Activated CD8-positive, alpha-beta memory T cell treated with anti-CD3 and anti-CD28 coated beads for 36 hours (primary cell): Measurements from ENCODE around the gene PPARA. TPM values are rescaled to one million over a fixed set of nuclear protein-coding genes. Genes with fewer than 3 reads are reported as not detected.

ENCODE experiments used
- CTCF ChIA-PET: fragments of 350-600 bp; sonication (Branson Sonifier 250); formaldehyde crosslinking; loops from one replicate; lab custom pipeline; 2021; ENCODE audit warnings: antibody characterized with exemption; lab: Charles Lee
- POLR2A ChIA-PET: fragments of 350-600 bp; sonication (Branson Sonifier 250); formaldehyde crosslinking; loops from one replicate; lab custom pipeline; 2021; ENCODE audit warnings: antibody characterized with exemption; lab: Charles Lee
- total RNA-seq, 2 experiments: library from RNA; stranded (reverse); gene quantifications; one replicate each; pipeline ENCODE4 v1.2.3, GENCODE V29; 2021

Gene PPARA
- total RNA-seq, 2 experiments from 2014 or later = 12.1 to 12.3 TPM

DNA sequence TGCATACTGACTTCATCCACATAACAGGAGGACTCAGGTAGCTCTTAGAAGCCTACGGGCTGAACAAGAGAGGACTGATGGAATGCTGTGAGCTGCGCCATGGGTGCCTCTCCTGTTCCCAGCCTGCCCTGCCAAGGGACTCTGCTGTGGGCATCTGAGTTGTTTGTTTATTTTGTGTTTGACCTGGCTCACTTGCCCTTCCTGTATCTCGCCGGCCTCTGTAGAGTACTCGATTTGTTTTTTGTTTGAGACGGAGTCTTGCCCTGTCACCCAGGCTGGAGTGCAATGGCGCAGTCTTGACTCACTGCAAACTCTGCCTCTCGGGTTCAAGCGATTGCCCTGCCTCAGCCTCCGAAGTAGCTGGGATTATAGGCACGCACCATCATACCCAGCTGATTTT is 119.2 kb downstream of the PPARA start:
- ChIA-PET POLR2A (interaction anchor here (1.4 kb wide), 1 partner anchor 27 kb away, joined by 3 read pairs; the partner anchor contains the start of gene GTSE1), CTCF (interaction anchor here (0.7 to 1.5 kb wide), 2 partner anchors 11 to 233 kb away, joined by 3 to 6 read pairs; no protein-coding TSS in a partner anchor)

DNA sequence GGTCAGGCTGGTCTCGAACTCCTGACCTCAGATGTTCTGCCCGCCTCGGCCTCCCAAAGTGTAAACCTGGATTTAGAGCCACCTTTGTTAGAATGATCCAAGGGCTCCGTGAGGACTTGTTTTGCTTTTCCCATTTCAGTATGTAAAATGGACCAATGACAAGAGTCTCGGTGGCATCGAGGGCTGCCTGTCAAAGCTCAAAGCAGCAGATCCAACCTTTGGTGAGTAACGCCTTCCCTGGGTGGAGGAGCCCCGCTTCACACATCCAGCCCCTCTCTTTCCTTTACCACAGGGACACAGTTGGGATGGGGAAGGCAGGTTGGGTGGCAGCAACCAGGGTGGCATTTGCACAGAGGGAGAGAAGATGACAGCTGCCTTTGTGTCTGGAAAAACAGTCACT is 121.9 kb downstream of the PPARA start:
- ChIA-PET CTCF (no interaction called here), POLR2A (no interaction called here)

GRCh38 chr22:46272762-46273431 is 122.6 kb downstream of the PPARA start:
- ChIA-PET CTCF (no interaction called here), POLR2A (no interaction called here)

DNA sequence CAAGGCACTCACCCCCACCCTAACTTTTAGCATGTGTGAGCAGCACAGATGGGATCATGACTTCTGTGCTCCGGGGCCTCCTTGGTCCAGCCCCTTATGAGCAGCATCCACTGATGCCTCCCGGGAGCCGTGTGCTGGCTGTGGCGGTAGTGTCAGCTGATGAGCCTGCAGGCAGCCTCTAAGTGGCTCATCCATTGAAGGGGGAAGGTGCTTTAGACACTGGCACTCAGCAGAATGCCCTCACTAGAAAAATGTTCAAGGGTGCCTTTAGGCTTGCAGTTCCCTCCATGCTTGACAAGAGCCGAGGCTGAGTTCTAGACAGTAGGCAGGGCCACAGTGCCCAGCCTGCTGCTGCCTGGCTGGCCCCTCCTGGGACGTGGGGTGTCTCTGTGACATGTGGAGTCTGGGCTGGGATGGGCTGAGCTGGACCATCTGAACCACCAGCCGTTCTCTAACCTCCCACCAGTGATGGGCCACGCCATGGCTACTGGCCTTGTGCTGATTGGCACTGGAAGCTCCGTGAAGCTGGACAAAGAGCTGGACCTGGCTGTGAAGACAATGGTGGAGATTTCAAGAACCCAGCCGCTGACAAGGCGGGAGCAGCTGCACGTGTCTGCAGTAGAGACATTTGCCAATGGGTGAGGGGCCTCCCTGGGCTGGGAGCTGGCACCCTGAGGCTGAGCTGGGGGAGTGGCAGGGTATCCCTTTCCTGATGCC is 123.3 kb downstream of the PPARA start:
- CTCF ChIA-PET = no interaction called here
- POLR2A ChIA-PET = no interaction called here

- POLR2A ChIA-PET = no interaction called here
- CTCF ChIA-PET = no interaction called here
Measured at GRCh38 chr22:46274381-46274780, 124.1 kb downstream of the PPARA start.

DNA sequence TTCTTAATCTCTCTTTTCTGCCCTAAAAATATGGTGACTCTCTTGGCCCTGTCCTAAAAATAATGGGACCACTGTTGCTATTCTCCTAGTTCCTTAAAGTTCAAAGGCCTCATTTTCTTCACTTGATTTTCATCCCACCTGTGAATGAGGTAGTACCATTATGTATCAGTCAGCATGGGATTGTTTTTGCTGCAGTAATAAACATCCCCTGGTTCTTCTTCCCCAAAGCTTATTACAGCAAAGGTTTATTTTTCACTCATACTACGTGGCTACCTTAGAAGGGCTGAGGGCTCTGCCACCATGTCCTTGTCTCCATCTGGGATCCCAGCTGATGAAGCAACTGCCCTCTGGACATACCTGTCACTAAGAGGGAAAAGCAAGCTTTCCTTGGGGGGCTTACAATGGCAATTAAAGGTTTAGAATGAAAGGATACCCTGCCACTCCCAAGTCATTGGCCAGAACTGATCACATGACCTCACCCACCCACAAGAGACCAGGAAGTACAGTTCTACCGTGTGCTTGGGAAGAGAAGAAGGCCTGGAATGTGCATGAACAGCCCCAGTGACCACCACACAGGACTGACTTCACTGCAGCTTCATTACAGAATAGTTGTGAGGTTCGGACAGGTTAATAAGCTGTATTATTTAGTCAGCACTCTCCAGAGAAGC is 125.3 kb downstream of the PPARA start:
- POLR2A ChIA-PET = no interaction called here

GRCh38 chr22:46276563-46276962 is 126.2 kb downstream of the PPARA start:
- POLR2A ChIA-PET = no interaction called here
- CTCF ChIA-PET = no interaction called here

More for the DNA sequence above, 125.3 kb downstream of the PPARA start:
- CTCF ChIA-PET = no interaction called here

- CTCF ChIA-PET = interaction anchor here (1.0 to 1.4 kb wide), 2 partner anchors 10 to 127 kb away, joined by 4 read pairs; no protein-coding TSS in a partner anchor
- POLR2A ChIA-PET = no interaction called here
Measured at GRCh38 chr22:46278656-46279645, 128.6 kb downstream of the PPARA start.

DNA sequence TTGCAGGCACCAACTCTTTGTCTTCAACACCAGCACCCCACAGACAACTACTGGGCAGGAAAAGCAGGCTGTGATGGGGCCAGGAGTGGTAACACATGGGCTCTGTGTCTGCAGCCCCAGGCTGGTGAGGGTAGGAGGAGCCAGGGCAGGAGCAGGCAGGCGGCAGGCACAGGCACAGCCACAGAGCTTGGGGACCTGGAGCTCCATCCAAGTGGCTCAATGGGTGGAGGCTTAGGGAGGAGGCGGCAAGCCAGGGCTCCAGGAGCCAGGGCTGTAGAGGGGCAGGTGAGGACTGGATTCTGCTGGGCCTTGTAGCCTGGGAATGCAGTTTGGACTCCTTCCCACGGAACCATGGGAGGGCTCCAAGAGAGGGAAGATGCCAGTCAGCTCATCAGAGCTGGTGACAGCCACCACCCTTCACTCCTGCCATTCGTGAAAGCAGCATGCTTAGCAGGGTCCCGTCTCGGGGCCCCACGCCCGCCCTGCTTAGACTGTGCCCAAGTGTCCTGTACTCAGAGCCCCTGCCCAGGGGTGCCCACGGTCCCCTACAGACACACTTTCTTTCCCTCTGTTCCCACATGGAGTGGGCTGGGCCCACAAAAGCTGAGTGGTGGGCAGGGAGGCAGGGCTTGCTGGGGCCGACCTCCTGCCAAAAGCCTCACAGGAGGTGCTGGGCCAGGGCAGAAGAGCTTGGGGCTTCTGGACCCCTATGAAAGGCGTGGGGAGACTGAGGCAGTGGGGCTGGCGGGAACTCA is 129.9 kb downstream of the PPARA start:
- CTCF ChIA-PET = interaction anchor here (1.0 to 1.4 kb wide), 2 partner anchors 12 to 128 kb away, joined by 4 to 6 read pairs; no protein-coding TSS in a partner anchor
- POLR2A ChIA-PET = interaction anchor here (0.9 kb wide), 1 partner anchor 16 kb away, joined by 3 read pairs; no protein-coding TSS in a partner anchor

DNA sequence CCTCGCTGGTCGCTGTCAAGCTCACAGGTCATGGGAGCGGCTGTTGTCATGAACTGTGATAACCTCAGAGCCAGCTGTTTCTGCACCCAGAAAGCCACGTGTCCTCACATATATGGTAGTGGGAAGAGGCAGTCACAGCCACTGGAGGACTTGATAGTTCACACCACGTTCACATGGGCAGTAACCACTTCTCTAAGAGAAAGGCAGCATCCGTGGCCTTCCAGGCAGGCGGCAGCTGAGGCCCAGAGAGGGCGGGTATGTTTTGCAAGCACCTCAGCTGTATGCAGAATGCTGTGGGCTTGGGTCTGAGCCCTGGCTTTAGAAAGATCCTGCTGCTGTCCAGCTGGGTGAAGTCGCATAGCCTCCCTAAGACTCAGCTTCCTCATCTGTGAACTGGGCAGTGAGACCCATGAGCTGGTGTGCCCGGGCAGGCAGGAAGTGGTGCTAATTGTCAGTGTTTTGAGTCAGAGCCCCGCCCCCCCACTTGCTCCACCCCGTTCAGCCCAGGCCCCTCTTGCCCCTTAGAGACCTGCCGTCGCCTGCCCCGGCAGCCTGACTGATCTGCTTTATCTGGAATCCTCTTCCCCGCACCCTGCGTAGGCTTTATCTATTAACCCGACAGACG is 130.8 kb downstream of the PPARA start:
- POLR2A ChIA-PET = interaction anchor here (0.6 to 0.9 kb wide), 2 partner anchors 13 to 15 kb away, joined by 3 to 5 read pairs; no protein-coding TSS in a partner anchor
- CTCF ChIA-PET = interaction anchor here (1.4 kb wide), 1 partner anchor 12 kb away, joined by 6 read pairs; no protein-coding TSS in a partner anchor

DNA sequence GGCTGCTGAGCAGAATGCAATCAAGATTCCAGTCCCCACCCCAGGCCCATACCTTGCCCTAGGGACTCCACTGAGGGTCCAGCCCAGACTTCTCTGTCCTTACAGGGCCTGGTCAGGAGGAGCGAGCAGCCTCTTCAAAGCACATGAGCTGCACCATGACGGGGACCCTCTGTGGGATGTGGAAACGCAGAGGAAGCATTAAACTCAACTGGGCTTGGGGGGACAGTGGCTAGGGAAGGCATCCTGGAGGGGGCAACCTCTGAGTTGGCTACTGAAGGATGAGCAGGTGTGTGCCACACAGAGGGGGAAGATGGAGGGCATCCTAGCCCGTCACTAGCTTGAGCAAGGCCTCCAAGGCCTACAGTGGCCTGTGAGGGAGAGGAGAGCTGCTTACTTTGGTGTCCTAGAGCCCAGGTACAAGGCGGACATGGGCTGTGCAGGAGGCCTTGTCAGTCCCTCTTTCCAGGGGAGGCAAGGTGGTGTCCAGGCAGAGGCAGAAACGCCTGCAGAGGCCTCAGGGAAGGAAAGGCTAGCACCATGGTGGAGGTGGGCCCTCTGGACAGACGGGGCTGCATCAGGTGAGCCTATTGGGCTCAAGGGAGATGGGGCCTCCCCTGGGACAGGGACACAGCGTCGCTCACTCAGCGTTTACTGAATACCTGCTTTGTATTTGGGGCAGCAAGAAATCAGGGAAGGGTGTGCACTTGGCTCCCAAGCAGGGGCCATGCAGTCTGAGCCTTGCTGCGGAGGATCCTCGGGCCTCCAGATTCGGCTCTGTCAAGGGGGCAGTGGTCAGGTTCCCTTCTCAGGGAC is 131.7 kb downstream of the PPARA start:
- POLR2A ChIA-PET = no interaction called here
- CTCF ChIA-PET = no interaction called here

DNA sequence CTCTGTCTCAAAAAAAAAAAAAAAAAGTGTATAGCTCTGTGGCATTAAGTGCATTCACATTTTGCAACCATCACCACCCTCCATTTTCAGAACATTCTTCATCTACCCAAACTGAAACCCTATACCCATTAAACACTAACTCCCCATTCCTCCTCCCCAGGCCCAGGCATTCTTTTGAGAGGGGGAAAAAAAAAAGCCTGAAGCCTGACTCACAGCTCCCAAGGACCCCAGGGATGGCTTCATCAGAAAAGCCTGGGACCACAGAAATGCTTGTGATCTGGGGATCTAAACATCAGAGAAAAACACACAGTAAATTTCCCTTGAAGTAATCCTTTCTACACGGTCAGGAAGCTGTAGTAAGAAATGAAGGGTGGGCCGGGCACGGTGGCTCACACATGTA is 135.7 kb downstream of the PPARA start:
- POLR2A ChIA-PET = interaction anchor here (0.6 kb wide), 1 partner anchor 10 kb away, joined by 3 read pairs; no protein-coding TSS in a partner anchor
- CTCF ChIA-PET = interaction anchor here (0.7 to 1.2 kb wide), 2 partner anchors 35 to 280 kb away, joined by 3 read pairs; no protein-coding TSS in a partner anchor

DNA sequence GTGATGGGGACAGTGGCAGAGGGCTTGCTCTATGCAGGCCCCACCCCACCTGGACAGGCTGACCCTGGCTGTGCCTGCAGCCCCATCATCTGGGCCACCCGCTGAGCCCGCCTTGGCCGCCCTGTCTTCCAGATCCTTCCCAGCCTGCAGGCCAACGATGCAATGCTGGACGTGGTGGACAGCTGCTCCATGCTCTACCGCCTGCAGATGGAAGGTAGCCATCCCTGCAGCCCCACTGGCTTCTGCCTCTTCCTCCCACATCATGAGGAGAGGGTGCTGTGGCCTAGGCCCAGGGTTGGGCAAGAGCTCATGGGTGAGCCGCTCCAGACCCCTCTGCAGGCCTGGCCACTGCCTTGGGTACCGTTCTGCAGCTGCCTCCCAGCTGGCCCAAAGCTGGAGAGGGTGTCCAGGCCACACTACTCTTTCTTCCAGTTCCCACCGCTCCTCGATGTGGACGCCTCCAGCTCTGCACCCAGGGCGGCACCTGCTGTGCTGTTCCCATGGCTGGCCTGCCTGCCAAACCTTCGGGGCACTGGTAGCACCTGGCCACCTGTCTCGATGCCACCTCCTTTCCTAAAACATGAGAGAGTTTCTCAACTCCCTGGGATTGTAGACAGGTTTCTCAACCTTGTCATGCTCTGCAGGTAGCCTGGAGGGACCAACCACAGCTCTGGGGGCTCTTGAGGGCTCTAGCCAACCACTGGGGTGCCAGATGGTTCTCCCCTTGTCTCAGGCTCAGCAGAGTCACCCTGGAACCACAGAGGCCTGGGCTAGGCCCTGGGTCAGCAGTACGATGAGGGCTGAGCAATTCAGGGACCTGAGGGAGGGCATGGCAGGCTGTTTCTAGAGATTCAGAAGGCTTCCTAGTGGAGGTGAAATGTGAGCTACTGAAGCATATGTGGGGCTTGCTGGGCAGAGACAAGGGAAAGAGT is 136.9 kb downstream of the PPARA start:
- ChIA-PET CTCF (no interaction called here), POLR2A (interaction anchor here (1.1 kb wide), 1 partner anchor 20 kb away, joined by 5 read pairs; the partner anchor contains the start of gene TTC38)

- ChIA-PET CTCF (interaction anchor here (0.6 to 1.4 kb wide), 4 partner anchors 10 to 171 kb away, joined by 3 to 4 read pairs (median 4); no protein-coding TSS in a partner anchor), POLR2A (interaction anchor here (0.5 to 1.1 kb wide), 2 partner anchors 21 to 1007 kb away, joined by 3 to 5 read pairs; partner anchors contain the start of gene TTC38)
Measured at GRCh38 chr22:46287873-46288751, 137.8 kb downstream of the PPARA start.
